Measurements from ENCODE around the gene CTAGE4. TPM values are rescaled to one million over a fixed set of nuclear protein-coding genes. Genes with fewer than 3 reads are reported as not detected.

The CTAGE4 gene
- total RNA-seq, 1 donor, result 2.0 TPM

Other genes starting within 250 kb of the CTAGE4 start
- gene OR2F2, start 248.2 kb upstream of the CTAGE4 start, total RNA-seq, result not detected
- under 0.01 TPM for gene OR2F1, start 228.6 kb upstream of the CTAGE4 start, total RNA-seq
- gene OR6B1, start 183.1 kb upstream of the CTAGE4 start, total RNA-seq, result under 0.01 TPM
- under 0.01 TPM for gene OR2A5, start 134.5 kb upstream of the CTAGE4 start, total RNA-seq
- gene OR2A25, start 113.7 kb upstream of the CTAGE4 start, total RNA-seq, result not detected
- not detected for gene OR2A12, start 97.2 kb upstream of the CTAGE4 start, total RNA-seq
- not detected for gene OR2A2, start 73.9 kb upstream of the CTAGE4 start, total RNA-seq
- gene OR2A14, start 60.3 kb upstream of the CTAGE4 start, total RNA-seq, result not detected
- 1.2 TPM for gene ARHGEF35, start 12.4 kb downstream of the CTAGE4 start, total RNA-seq
- 0.10 TPM for gene OR2A42, start 56.1 kb downstream of the CTAGE4 start, total RNA-seq
- gene OR2A7, start 81.3 kb downstream of the CTAGE4 start, total RNA-seq, result 3.6 TPM
- gene CTAGE8, start 85.8 kb downstream of the CTAGE4 start, total RNA-seq, result 0.73 TPM
- gene OR2A1, start 129.0 kb downstream of the CTAGE4 start, total RNA-seq, result not detected
- 5.1 TPM for gene ARHGEF5, start 171.9 kb downstream of the CTAGE4 start, total RNA-seq
- not detected for gene NOBOX, start 220.2 kb downstream of the CTAGE4 start, total RNA-seq

Measured in mononuclear cell (primary cell).